CD14-positive monocyte (primary cell): Measurements from ENCODE around the gene KCNS3. TPM values are rescaled to one million over a fixed set of nuclear protein-coding genes. Genes with fewer than 3 reads are reported as not detected.
A peak's percentile ranks its signal among the peaks of the same experiment; 100 is the strongest.

ENCODE experiments used
- DNase-seq, 3 donors: peaks; one replicate each; pipeline ENCODE4 v3.0.0-alpha.2; 2011 to 2022
- H2AFZ ChIP-seq: 2 replicates; pipeline ENCODE4 v1.6.0; 2012; ENCODE audit warnings: mild to moderate bottlenecking, low read depth, low read length, inconsistent platforms; ENCODE audit not compliant: insufficient read depth, poor library complexity, severe bottlenecking
- H3K27ac ChIP-seq, 2 donors: 1 replicate in 1 of 2; 2 replicates in 1 of 2; pipeline ENCODE4 v1.5.1; 2012 to 2013; ENCODE audit warnings: low read length in 2 of 2, control low read depth in 1 of 2, inconsistent platforms in 1 of 2, low read depth in 1 of 2, mild to moderate bottlenecking in 1 of 2
- H3K27me3 ChIP-seq, 2 donors: one replicate each; pipeline versions ENCODE4 v1.6.0 to v1.6.1; 2011 to 2013; ENCODE audit warnings: low read length in 2 of 2; ENCODE audit not compliant: control insufficient read depth in 2 of 2, insufficient read depth in 2 of 2
- H3K36me3 ChIP-seq, 2 donors: replicated peaks in 1 of 2; 1 replicate in 1 of 2; 2 replicates in 1 of 2; pipeline versions ENCODE4 v1.5.1 to v1.6.1; 2012 to 2013; ENCODE audit warnings: low read length in 2 of 2, control low read depth in 1 of 2, inconsistent platforms in 1 of 2, mild to moderate bottlenecking in 1 of 2; ENCODE audit not compliant: insufficient read depth in 2 of 2, control insufficient read depth in 1 of 2
- H3K4me1 ChIP-seq, 2 donors: 1 replicate in 1 of 2; 2 replicates in 1 of 2; pipeline versions ENCODE4 v1.5.1 to v1.6.1; 2012 to 2013; ENCODE audit warnings: low read length in 2 of 2, control low read depth in 1 of 2, inconsistent platforms in 1 of 2, mild to moderate bottlenecking in 1 of 2, moderate library complexity in 1 of 2; ENCODE audit not compliant: insufficient read depth in 2 of 2, control insufficient read depth in 1 of 2
- H3K4me2 ChIP-seq: replicated peaks from 2 replicates; pipeline ENCODE3; 2012; ENCODE audit warnings: low read length, moderate library complexity, mild to moderate bottlenecking; ENCODE audit not compliant: poor library complexity, severe bottlenecking; ENCODE audit errors: extremely low read depth
- H3K4me3 ChIP-seq, 3 experiments: fragments of 200-600 bp in 1 of 3; sonication (generic) in 1 of 3; replicated peaks in 1 of 3; 1 replicate in 2 of 3; 2 replicates in 1 of 3; pipeline ENCODE4 v1.5.1; 2011 to 2013; ENCODE audit warnings: low read length in 3 of 3, mild to moderate bottlenecking in 3 of 3, control low read depth in 2 of 3, low read depth in 2 of 3, inconsistent platforms in 1 of 3, moderate library complexity in 1 of 3
- H3K79me2 ChIP-seq: 2 replicates; pipeline ENCODE4 v1.6.0; 2012; ENCODE audit warnings: mild to moderate bottlenecking, control low read depth, inconsistent platforms, low read length, moderate library complexity; ENCODE audit not compliant: insufficient read depth
- H3K9ac ChIP-seq: 2 replicates; pipeline ENCODE4 v1.6.0; 2017; ENCODE audit warnings: low read length, mild to moderate bottlenecking; ENCODE audit not compliant: insufficient read depth, poor library complexity, severe bottlenecking
- H3K9me3 ChIP-seq, 2 donors: replicated peaks in 1 of 2; 1 replicate in 1 of 2; 2 replicates in 1 of 2; pipeline versions ENCODE4 v1.5.1 to v1.6.1; 2012 to 2013; ENCODE audit warnings: low read length in 2 of 2, control low read depth in 1 of 2; ENCODE audit not compliant: control insufficient read depth in 1 of 2, insufficient read depth in 1 of 2
- H4K20me1 ChIP-seq: 2 replicates; pipeline ENCODE4 v1.6.0; 2012; ENCODE audit warnings: mild to moderate bottlenecking, low read length, control low read depth, moderate library complexity; ENCODE audit not compliant: insufficient read depth
- H3K27ac Mint-ChIP-seq, 7 donors: one replicate each; pipeline ENCODE4 v1.8.0; 2020; ENCODE audit warnings: mild to moderate bottlenecking in 7 of 7, mixed read lengths in 7 of 7, moderate library complexity in 6 of 7, inconsistent platforms in 2 of 7
- H3K27me3 Mint-ChIP-seq, 3 donors: one replicate each; pipeline ENCODE4 v1.8.0; 2021 to 2022; ENCODE audit warnings: low read depth in 3 of 3, mild to moderate bottlenecking in 3 of 3, mixed read lengths in 3 of 3, moderate library complexity in 3 of 3, inconsistent platforms in 1 of 3
- H3K36me3 Mint-ChIP-seq, 2 donors: one replicate each; pipeline ENCODE4 v1.8.0; 2020; ENCODE audit warnings: mixed read lengths in 2 of 2, inconsistent platforms in 1 of 2, mild to moderate bottlenecking in 1 of 2
- H3K4me1 Mint-ChIP-seq: one replicate; pipeline ENCODE4 v1.8.0; 2020; ENCODE audit warnings: mild to moderate bottlenecking, mixed read lengths
- H3K4me3 Mint-ChIP-seq, 2 donors: one replicate each; pipeline ENCODE4 v1.8.0; 2020; ENCODE audit warnings: mild to moderate bottlenecking in 2 of 2, mixed read lengths in 2 of 2, moderate library complexity in 1 of 2
- H3K9me3 Mint-ChIP-seq, 7 donors: one replicate each; pipeline ENCODE4 v1.8.0; 2020 to 2022; ENCODE audit warnings: mixed read lengths in 7 of 7, mild to moderate bottlenecking in 6 of 7, moderate library complexity in 6 of 7, inconsistent platforms in 2 of 7
- CTCF ChIP-seq: fragments of 200-600 bp; IDR thresholded peaks from one replicate; pipeline ENCODE4 v1.8.0; 2022; ENCODE audit warnings: antibody characterized with exemption, mild to moderate bottlenecking
- WGBS: methylation state at CpG from one replicate; pipeline ENCODE4 v1.1.5; 2013; ENCODE audit warnings: missing lambda C conversion rate; ENCODE audit not compliant: insufficient coverage; 5-methylcytosine and 5-hydroxymethylcytosine counted together
- intact Hi-C, 2 donors: fragments of 100-400 bp; cut with micrococcal nuclease; formaldehyde crosslinking; loops; one replicate each; pipeline versions ENCODE4 v1.15.0 to v1.15.1; 2023
- polyA plus RNA-seq, 3 donors: library from polyadenylated mRNA; depleted of rRNA in 1 of 3; unstranded in 2 of 3; stranded (reverse) in 1 of 3; fragments of 300-500 nt in 2 of 3; fragments of >200 nt in 1 of 3; fragmentation: Illumina TruSeq in 2 of 3; gene quantifications; 1 replicate in 2 of 3; 2 replicates in 1 of 3; pipeline ENCODE4 v1.2.3, GENCODE V29; 2012 to 2021

KCNS3 gene
- polyA plus RNA-seq, 3 donors, result not detected

GRCh38 chr2:17879913-17880274, 1.4 kb downstream of the KCNS3 start:
- Histone ChIP-seq H3K4me3 (no peak overlapping the region), H3K9ac (no peak overlapping the region), H3K9me3 (peaks cover 0 to 26% of the 10 kb centered on the region in 2 donors), H3K79me2 (no peaks in the 10 kb centered on the region), H2AFZ (no peak overlapping the region), H3K36me3 (no peaks in the 10 kb centered on the region), H3K27ac (no peak overlapping the region), H3K4me1 (peaks cover 16 to 20% of the 10 kb centered on the region in 2 donors), H3K27me3 (peaks cover 60 to 67% of the 10 kb centered on the region in 2 donors), H3K4me2 (no peak overlapping the region), H4K20me1 (no peaks in the 10 kb centered on the region)
- H3K27me3 Mint-ChIP-seq, result peaks cover 62 to 77% (median 66%) of the 10 kb centered on the region in 3 donors
- peaks cover 0 to 9% of the 10 kb centered on the region in 2 donors for H3K36me3 Mint-ChIP-seq
- DNase-seq, result no peak
- H3K9me3 Mint-ChIP-seq, result peaks cover 2 to 22% (median 17%) of the 10 kb centered on the region in 7 donors
- intact Hi-C loops, result no loop called here
- H3K4me1 Mint-ChIP-seq, result peaks cover 19% of the 10 kb centered on the region
- no peak for TF ChIP-seq CTCF
- no peak overlapping the region for H3K27ac Mint-ChIP-seq
- 55% methylated on average over 3 of the region's 9 CpGs for WGBS
- H3K4me3 Mint-ChIP-seq, result peak overlapping the region in 1 of 2 donors; percentile 91

GRCh38 chr2:17892770-17893534, 14.5 kb downstream of the KCNS3 start:
- no peaks in the 10 kb centered on the region for H3K36me3 Mint-ChIP-seq
- 85% methylated on average over 7 of the region's 10 CpGs for WGBS

More at GRCh38 chr2:17892770-17893534, 14.5 kb downstream of the KCNS3 start:
- DNase-seq, result no peak
- no peak overlapping the region for H3K9ac ChIP-seq
- intact Hi-C loops, result no loop called here
- peaks cover 1 to 13% (median 7%) of the 10 kb centered on the region in 3 donors for H3K27me3 Mint-ChIP-seq
- no peak overlapping the region for H3K27ac ChIP-seq
- H3K36me3 ChIP-seq, result no peaks in the 10 kb centered on the region
- H3K4me1 ChIP-seq, result no peaks in the 10 kb centered on the region
- H3K4me3 Mint-ChIP-seq, result no peak overlapping the region
- H3K9me3 ChIP-seq, result peaks cover 0 to 3% of the 10 kb centered on the region in 2 donors
- TF ChIP-seq CTCF, result no peak
- H3K27me3 ChIP-seq, result peaks cover 0 to 2% of the 10 kb centered on the region in 2 donors
- H2AFZ ChIP-seq, result no peak overlapping the region
- no peaks in the 10 kb centered on the region for H4K20me1 ChIP-seq
- H3K4me3 ChIP-seq, result no peak overlapping the region
- no peaks in the 10 kb centered on the region for H3K79me2 ChIP-seq
- no peak overlapping the region for H3K4me2 ChIP-seq
- peaks cover 2 to 13% (median 4%) of the 10 kb centered on the region in 7 donors for H3K9me3 Mint-ChIP-seq
- H3K27ac Mint-ChIP-seq, result no peak overlapping the region
- H3K4me1 Mint-ChIP-seq, result no peaks in the 10 kb centered on the region
